ENCODE measurements around the gene KIF26A.

DNA sequence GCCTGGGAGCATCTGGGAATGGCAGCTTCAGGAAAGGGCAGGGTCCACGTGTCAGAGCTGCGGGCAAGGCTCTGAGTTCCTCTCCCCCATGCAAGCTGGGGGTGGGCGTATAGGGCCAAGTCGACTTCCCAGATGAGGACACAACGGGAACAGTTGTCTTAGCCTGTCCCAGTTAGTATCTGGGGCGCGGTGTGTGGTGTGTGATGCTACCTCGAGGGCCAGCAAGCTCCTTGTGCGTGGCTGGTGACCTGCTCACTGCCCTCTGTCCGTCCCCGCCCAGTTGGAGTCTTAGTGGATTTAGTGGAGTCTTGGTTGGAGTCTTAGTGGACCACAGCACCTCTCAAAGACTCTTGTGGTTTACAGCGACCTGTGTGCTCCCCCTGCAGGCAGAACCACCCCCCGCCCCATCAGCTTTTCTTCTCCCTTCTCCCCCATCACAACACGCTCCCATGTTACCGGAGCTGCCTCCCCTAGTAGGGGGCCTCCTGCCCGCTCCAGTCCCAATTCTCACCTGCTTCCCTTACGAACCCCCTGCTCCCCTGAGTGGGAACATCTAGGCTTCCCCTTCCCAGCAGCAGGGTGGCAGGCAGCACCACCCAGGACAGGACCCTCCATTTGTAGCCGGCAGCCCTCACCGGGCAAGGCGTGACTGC is 44.2 kb upstream of the KIF26A start:
- no peak for TF ChIP-seq CTCF (IDR thresholded peaks at IDR 0.05; ENCODE audit: low read depth, low read length)
- TF ChIP-seq EZH2phosphoT487 (IDR thresholded peaks at IDR 0.05; ENCODE audit: low read depth): no peak

All from OCI-LY3 (cell line).